ENCODE data around the gene SH3BP5L. TPM values are rescaled to one million over a fixed set of nuclear protein-coding genes. Genes with fewer than 3 reads are reported as not detected.

Gene SH3BP5L
- total RNA-seq, 6 experiments from 2014 or later = 9.8 to 13.1 (median 12.4) TPM

- Histone ChIP-seq H3K27me3 (no peaks in the 10 kb centered on the region), H3K4me3 (no peak overlapping the region), H3K27ac (no peak overlapping the region), H3K9me3 (no peaks in the 10 kb centered on the region), H3K36me3 (peaks cover 0 to 54% (median 13%) of the 10 kb centered on the region in 4 donors), H3K4me1 (no peaks in the 10 kb centered on the region)
- no CpG with 5 or more reads among the region's 72 CpGs for WGBS (ENCODE audit: insufficient coverage, low coverage, low lambda C conversion rate, missing lambda C conversion rate)
- no peak for DNase-seq
- ATAC-seq = no peak
- TF ChIP-seq POLR2A (IDR thresholded peaks at IDR 0.05) (no peak), CTCF (IDR thresholded peaks at IDR 0.05) (no peak)
- intact Hi-C loops (cut with DNase I) = no loop called here
Measured at GRCh38 chr1:248847956-248848561, 22.3 kb upstream of the SH3BP5L start.

DNA sequence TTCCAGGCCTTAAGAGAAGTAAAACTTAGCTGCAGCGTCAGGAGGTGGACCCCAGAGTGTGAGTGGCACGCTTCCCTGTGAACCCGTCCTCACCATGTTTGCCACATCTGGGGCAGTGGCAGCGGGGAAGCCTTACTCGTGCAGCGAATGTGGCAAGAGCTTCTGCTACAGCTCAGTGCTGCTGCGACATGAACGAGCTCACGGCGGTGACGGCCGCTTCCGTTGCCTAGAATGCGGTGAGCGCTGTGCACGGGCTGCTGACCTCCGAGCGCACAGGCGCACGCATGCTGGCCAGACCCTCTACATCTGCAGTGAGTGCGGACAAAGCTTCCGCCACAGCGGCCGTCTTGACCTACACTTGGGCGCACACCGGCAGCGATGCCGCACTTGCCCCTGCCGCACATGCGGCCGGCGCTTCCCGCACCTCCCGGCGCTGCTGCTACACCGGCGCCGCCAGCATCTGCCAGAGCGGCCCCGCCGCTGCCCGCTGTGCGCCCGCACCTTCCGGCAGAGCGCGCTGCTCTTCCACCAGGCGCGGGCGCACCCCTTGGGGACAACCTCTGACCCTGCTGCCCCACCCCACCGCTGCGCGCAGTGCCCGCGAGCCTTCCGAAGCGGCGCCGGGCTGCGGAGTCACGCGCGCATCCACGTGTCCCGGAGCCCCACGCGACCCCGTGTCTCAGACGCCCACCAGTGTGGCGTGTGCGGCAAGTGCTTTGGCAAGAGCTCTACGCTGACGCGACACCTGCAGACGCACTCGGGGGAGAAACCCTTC is 21.7 kb upstream of the SH3BP5L start:
- no peaks in the 10 kb centered on the region for H3K4me1 ChIP-seq
- DNase-seq (no peak), ATAC-seq (no peak)
- intact Hi-C loops (cut with DNase I) = no loop called here
- peaks cover 0 to 54% (median 13%) of the 10 kb centered on the region in 4 donors for H3K36me3 ChIP-seq
- no peak overlapping the region for H3K27ac ChIP-seq
- H3K4me3 ChIP-seq = no peak overlapping the region
- H3K9me3 ChIP-seq = no peaks in the 10 kb centered on the region
- 100% methylated on average over 3 of the region's 76 CpGs for WGBS (ENCODE audit: insufficient coverage, low coverage, low lambda C conversion rate, missing lambda C conversion rate)
- no peaks in the 10 kb centered on the region for H3K27me3 ChIP-seq
- TF ChIP-seq CTCF (IDR thresholded peaks at IDR 0.05) (no peak), POLR2A (IDR thresholded peaks at IDR 0.05) (no peak)

GRCh38 chr1:248844526-248844925 is 18.8 kb upstream of the SH3BP5L start:
- no peak for TF ChIP-seq POLR2A (IDR thresholded peaks at IDR 0.05)
- no peak for TF ChIP-seq CTCF (IDR thresholded peaks at IDR 0.05)
- H3K36me3 ChIP-seq = peaks cover 0 to 49% (median 11%) of the 10 kb centered on the region in 4 donors
- DNase-seq = no peak

GRCh38 chr1:248843687-248844086 is 18.0 kb upstream of the SH3BP5L start:
- H3K27me3 ChIP-seq = no peaks in the 10 kb centered on the region
- 83% methylated on average over 3 of the region's 3 CpGs for WGBS (ENCODE audit: insufficient coverage, low coverage, low lambda C conversion rate, missing lambda C conversion rate)
- H3K4me1 ChIP-seq = peaks cover 0 to 11% (median 4%) of the 10 kb centered on the region in 4 donors
- H3K4me3 ChIP-seq = no peak overlapping the region
- intact Hi-C loops (cut with DNase I) = no loop called here
- TF ChIP-seq CTCF (IDR thresholded peaks at IDR 0.05) = no peak
- no peak for TF ChIP-seq POLR2A (IDR thresholded peaks at IDR 0.05)
- DNase-seq = no peak
- H3K36me3 ChIP-seq = peaks cover 0 to 41% (median 7%) of the 10 kb centered on the region in 4 donors
- ATAC-seq = no peak
- H3K27ac ChIP-seq = no peak overlapping the region
- H3K9me3 ChIP-seq = no peaks in the 10 kb centered on the region

More at GRCh38 chr1:248844526-248844925, 18.8 kb upstream of the SH3BP5L start:
- H3K27me3 ChIP-seq = no peaks in the 10 kb centered on the region
- no peak overlapping the region for H3K4me3 ChIP-seq
- peaks cover 0 to 6% (median 1%) of the 10 kb centered on the region in 4 donors for H3K4me1 ChIP-seq
- intact Hi-C loops (cut with DNase I) = no loop called here
- no peak overlapping the region for H3K27ac ChIP-seq
- WGBS (ENCODE audit: insufficient coverage, low coverage, low lambda C conversion rate, missing lambda C conversion rate) = 60% methylated on average over 1 of the region's 8 CpGs
- ATAC-seq = no peak
- no peaks in the 10 kb centered on the region for H3K9me3 ChIP-seq
